HG03060 (cell line): ENCODE results near the gene ADGRG1.

Experiments
- ATAC-seq: cut with Tn5 transposase; IDR thresholded peaks from one replicate; pipeline ENCODE4 v1.9.1; 2021; ENCODE audit warnings: low read depth, moderate number of reproducible peaks; ENCODE audit not compliant: unreplicated experiment

Gene ADGRG1

DNA sequence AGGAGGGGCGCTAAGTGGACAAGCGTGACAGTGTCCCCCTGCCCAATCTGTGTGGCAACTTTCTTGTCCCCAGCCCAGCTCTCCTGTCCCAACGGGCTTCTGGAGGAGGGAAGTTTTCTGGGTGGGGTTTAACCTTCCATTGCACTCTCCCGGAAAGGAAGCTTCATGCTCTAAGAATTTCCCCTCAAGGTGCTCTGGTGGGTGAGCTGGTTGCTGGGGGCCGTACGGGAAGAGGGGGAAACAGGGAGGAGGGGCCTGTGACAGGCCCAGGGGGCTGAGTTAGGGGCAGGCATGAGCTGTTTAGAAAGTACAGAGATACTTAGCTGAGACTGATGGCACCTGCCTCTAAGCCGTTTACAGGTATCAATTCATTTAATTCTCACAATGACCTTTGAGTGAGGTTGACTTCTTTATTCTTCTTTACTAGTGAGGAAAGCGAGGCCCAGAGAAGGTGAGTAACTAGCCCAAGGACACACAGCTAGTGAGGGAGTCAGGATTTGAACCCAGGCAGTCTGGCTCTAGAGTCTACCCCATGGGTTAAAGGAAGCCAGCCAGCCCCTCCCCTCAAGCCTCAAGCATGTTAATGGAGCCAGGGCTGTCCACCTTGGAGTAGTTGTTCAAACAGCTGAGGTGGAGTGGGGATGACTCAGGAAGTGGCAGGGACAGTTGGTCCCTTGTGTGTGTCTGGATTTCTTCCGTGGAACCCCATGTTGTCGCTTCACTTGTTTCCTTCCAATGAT, 18.9 kb downstream of the ADGRG1 start:
- ATAC-seq = no peak

- ATAC-seq = no peak
These were observed 19.7 kb downstream of the ADGRG1 start for GRCh38 chr16:57648125-57648524.

GRCh38 chr16:57648581-57649442, 20.4 kb downstream of the ADGRG1 start:
- ATAC-seq = no peak

- no peak for ATAC-seq
These were observed 21.0 kb downstream of the ADGRG1 start for GRCh38 chr16:57649443-57649751.

- ATAC-seq = no peak
These were observed 21.4 kb downstream of the ADGRG1 start for GRCh38 chr16:57649846-57650245.

DNA sequence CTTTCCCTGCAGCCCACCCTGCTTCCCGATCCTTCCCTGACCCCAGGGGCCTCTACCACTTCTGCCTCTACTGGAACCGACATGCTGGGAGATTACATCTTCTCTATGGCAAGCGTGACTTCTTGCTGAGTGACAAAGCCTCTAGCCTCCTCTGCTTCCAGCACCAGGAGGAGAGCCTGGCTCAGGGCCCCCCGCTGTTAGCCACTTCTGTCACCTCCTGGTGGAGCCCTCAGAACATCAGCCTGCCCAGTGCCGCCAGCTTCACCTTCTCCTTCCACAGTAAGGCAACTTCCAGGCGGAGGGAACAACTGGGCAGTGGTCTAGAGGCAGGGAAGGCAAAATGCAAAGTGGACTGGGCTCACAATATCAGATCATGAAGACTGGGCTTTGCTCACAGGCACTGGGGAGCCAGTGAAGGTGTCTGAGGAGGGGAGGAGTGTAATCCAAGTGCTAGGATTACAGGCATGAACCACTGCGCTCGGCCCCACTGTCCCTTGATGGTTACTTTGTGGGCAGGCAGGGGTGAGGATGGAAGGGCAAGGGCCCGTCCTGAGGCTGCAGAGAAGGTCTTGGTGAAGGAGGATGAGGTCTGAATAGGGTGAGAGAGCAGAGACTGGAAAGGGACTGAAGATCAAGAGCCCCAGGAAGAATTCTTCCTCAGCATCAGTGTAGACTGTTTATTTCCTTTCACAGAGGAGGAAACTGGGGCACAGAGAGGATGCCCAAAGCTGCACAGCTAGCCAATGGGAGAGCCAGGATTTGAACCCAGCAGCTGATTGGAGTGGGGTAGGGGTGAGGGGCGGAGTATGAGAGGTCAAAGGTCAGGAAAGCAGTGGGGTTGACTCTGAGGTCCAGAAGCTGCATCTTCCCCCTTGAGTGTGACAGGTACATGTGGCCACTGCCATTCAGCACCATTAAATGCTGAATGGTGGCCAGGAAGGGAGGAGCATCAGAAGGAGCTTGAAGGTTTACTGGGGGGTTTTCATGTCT, 23.2 kb downstream of the ADGRG1 start:
- ATAC-seq = no peak

DNA sequence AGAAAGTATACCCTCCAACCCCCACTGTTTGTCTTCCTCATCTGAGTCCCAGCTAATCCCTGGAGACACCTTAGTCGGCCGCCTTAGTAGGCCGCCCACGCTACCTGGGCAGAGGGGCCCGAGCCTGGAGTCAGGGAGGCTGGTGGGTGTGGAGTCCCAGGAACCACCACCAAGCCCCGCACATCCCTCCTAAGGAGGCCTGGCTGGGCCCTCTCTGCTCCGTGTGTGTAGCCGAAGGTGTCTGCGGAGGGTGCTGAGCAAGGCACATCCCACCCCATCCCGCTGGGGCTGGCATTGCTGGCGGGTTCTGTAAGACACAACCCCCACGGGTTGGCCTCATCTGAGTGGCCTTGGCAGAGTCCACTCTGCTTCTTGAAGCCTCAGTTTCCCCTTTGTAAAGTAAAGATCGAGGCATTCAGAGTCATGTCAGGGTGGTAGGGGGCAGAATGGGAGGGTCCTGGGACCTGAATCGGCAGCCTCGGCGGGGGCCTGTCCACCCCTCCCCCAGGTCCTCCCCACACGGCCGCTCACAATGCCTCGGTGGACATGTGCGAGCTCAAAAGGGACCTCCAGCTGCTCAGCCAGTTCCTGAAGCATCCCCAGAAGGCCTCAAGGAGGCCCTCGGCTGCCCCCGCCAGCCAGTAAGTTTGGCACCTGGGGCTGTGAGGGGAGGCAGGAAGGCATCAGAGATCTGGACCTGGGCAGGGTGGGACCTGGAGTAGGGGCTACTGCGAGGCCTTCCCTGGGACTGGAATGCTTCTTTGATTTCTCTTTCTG, 24.5 kb downstream of the ADGRG1 start:
- no peak for ATAC-seq

DNA sequence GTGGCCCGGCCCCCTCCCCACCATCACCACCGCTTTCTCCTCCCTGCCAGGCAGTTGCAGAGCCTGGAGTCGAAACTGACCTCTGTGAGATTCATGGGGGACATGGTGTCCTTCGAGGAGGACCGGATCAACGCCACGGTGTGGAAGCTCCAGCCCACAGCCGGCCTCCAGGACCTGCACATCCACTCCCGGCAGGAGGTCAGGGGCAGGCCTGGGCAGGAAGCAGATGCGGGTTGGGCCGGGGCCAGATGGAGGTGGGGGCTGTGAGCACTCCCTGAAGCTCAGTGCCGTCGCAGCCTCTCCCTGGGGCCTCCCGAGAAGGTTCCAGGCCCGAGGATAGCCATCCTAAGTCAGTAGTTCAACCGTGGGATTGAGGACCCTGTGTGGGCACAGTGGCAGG, 25.5 kb downstream of the ADGRG1 start:
- ATAC-seq = no peak

DNA sequence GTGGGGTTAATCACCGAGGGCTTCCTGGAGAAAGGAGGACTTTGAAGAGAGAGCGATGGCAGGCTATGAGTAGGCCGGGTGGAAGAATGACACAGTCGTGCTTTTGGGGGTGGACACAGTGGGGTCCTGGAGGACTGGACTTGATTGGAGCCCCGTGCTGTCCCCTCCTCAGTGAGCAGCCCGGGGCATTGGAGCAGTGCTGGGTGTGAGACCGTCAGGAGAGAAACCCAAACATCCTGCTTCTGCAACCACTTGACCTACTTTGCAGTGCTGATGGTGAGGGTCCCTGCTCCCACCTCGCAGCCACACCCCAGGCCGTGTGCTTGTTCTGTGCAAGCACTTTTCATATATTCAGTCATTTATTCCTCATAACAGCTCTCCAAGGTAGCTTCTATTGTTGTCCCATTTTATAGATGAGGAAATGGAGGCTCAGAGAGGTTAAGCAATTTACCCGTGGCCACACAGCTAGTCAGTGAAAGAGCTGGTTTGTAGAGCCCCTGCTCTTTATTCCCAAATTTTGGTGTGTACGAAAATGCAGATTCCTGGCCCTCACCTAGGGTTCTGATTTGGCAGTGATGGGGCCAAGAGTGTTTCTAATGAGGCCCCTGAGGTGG, 28.0 kb downstream of the ADGRG1 start:
- no peak for ATAC-seq

- ATAC-seq = no peak
These were observed 28.8 kb downstream of the ADGRG1 start for GRCh38 chr16:57657228-57657627.

DNA sequence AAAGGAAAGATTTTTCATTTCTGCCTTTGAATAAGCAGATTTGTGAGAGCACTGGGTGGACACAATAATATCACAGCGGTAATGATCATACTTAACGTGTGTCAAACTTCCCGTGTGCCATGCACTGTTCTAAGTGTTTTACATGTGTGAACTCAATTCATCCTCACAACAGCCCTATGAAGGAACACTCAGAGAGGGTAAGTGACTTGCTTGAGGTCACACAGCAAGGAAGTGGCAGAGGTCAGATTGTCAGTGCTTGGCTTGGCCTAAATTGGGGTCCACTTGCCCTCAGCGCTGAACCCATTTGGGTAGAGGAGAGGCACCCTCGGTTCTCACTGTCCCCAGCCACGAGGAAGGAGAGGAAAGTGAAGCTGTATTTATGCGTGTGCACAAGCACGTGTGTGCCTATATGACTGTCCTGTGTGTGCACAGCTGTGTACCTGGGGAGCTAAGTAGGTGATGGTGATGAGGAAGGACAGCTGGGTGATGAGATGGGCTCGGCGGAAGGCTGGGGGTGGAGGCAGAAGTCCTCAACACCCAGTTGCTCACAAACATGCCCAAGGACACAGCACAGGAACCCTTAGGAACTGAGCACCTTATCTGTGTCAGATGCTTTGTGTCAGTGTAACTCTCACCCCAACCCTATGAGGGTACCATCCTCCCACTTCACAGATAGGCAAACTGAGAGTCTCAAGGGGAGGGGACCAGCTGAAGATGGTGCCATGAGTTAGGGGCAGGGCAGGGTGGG, 29.9 kb downstream of the ADGRG1 start:
- no peak for ATAC-seq

DNA sequence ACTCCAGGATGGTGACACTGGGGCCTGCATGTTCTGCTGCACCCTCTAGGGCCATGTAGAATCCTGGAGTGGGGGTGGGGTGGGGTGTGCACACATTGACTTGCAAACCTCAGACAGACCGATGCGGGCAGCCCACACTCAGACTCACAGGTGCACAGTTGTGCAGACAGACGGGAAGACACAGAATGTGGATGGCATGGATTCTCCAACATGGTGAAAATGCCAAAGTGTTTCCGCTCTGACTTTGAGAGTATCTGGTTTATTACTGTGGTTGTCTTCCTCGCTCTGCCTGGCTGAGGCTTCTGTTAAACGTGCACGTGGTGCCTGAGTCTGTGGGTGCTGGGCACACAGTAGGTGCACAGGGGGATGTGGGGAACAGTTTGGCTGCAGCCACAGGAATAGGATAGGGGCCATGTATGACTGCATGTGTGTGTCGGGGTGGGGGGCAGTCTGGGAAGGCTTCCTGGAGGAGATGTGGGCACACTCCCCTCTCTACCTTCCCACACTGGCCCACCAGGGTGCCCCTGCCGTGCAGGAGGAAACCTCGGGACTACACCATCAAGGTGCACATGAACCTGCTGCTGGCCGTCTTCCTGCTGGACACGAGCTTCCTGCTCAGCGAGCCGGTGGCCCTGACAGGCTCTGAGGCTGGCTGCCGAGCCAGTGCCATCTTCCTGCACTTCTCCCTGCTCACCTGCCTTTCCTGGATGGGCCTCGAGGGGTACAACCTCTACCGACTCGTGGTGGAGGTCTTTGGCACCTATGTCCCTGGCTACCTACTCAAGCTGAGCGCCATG, 30.6 kb downstream of the ADGRG1 start:
- ATAC-seq = no peak

DNA sequence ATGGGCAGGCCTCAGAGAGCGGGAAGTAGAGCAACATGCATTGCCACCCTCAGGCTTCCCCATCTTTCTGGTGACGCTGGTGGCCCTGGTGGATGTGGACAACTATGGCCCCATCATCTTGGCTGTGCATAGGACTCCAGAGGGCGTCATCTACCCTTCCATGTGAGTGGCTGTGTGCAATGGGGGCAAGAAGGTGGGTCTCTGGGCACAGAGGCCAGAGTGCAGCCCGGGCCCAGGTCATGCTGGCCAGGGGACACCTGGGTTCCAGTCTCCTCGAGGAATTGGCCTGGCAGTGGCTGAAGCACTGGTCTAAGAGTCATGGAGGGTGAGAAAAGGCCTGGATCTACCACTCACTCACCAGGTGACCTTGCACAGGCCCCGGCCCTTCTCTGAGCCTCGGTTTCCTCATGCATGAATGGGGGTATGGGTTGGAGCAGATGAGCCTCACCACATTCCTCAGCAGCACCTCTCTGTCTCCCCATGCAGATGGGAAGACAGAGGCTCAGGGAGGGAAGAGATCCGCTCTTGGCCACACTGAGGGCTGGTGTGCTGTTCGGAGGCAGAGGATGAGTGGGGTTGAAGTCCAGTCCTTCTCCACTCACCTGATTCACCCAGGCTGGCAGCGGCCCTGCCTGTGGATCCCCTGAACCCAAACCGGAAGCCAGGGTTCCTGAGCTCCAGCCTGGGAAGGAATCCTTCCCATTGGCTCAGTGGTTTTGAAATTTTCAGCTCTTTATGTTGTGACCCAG, 32.5 kb downstream of the ADGRG1 start:
- ATAC-seq = no peak

GRCh38 chr16:57661510-57661909, 33.1 kb downstream of the ADGRG1 start:
- no peak for ATAC-seq

GRCh38 chr16:57661936-57662906, 33.8 kb downstream of the ADGRG1 start:
- no peak for ATAC-seq

DNA sequence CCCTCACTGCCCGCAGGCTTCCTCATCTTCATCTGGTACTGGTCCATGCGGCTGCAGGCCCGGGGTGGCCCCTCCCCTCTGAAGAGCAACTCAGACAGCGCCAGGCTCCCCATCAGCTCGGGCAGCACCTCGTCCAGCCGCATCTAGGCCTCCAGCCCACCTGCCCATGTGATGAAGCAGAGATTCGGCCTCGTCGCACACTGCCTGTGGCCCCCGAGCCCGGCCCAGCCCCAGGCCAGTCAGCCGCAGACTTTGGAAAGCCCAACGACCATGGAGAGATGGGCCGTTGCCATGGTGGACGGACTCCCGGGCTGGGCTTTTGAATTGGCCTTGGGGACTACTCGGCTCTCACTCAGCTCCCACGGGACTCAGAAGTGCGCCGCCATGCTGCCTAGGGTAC, 35.0 kb downstream of the ADGRG1 start:
- ATAC-seq = no peak
